ENCODE measurements around the gene ELOA.

GRCh38 chr1:23774174-23774880 is 31.1 kb downstream of the ELOA start:
- TF ChIP-seq CTCF (IDR thresholded peaks at IDR 0.05) (no peak), EZH2 (IDR thresholded peaks at IDR 0.05; ENCODE audit: borderline replicate concordance, insufficient read depth, low read depth, low read length, poor library complexity, severe bottlenecking) (no peak)
